HepG2 (cell line): ENCODE measurements around the gene ARL16. TPM values are rescaled to one million over a fixed set of nuclear protein-coding genes. Genes with fewer than 3 reads are reported as not detected.

Source experiments
- ADNP ChIP-seq: sonication (generic); formaldehyde crosslinking; IDR thresholded peaks from 2 replicates; pipeline ENCODE4 v1.4.0; 2020; ENCODE audit warnings: missing genetic modification reagents
- IKZF5 ChIP-seq: IDR thresholded peaks from 2 replicates; pipeline ENCODE4 v1.6.1; 2018; ENCODE audit warnings: missing genetic modification reagents, mild to moderate bottlenecking, missing compliant biosample characterization
- MZF1 ChIP-seq: sonication (generic); formaldehyde crosslinking; IDR thresholded peaks from 2 replicates; pipeline ENCODE4 v1.8.1; 2023; ENCODE audit warnings: mild to moderate bottlenecking, missing genetic modification reagents, borderline replicate concordance
- PCBP2 ChIP-seq: fragments of 200-400 bp; formaldehyde crosslinking; optimal IDR thresholded peaks from 2 replicates; pipeline ENCODE3; 2018; ENCODE audit warnings: low read length, low read depth; ENCODE audit not compliant: poor library complexity, severe bottlenecking
- SCMH1 ChIP-seq: sonication (generic); formaldehyde crosslinking; IDR thresholded peaks from 2 replicates; pipeline ENCODE4 v1.9.0; 2021; ENCODE audit warnings: missing genetic modification reagents, mild to moderate bottlenecking, borderline replicate concordance
- ZBTB25 ChIP-seq: IDR thresholded peaks from 2 replicates; pipeline ENCODE4 v1.6.1; 2018; ENCODE audit warnings: missing genetic modification reagents
- ZBTB3 ChIP-seq: sonication (generic); formaldehyde crosslinking; IDR thresholded peaks from 2 replicates; pipeline ENCODE4 v1.4.0; 2020; ENCODE audit warnings: low read depth, mild to moderate bottlenecking, moderate library complexity, missing genetic modification reagents, borderline replicate concordance
- ZFY ChIP-seq: sonication (generic); formaldehyde crosslinking; IDR thresholded peaks from 2 replicates; pipeline ENCODE4 v1.4.0; 2020; ENCODE audit warnings: missing genetic modification reagents
- ZKSCAN1 ChIP-seq: fragments of 150-350 bp; IDR thresholded peaks from 2 replicates; pipeline ENCODE4 v1.6.1; 2014; ENCODE audit warnings: low read length
- ZNF382 ChIP-seq: sonication (generic); formaldehyde crosslinking; IDR thresholded peaks from 2 replicates; pipeline ENCODE4 v1.5.0; 2020; ENCODE audit warnings: missing genetic modification reagents, mild to moderate bottlenecking, borderline replicate concordance
- ZNF530 ChIP-seq: sonication (generic); formaldehyde crosslinking; IDR thresholded peaks from 2 replicates; pipeline ENCODE4 v1.5.0; 2020; ENCODE audit warnings: low read depth, mild to moderate bottlenecking, missing genetic modification reagents
- polyA plus RNA-seq, 8 experiments: library from polyadenylated mRNA; depleted of rRNA in 3 of 8; stranded (reverse) in 7 of 8; unstranded in 1 of 8; fragments of >200 nt; fragmentation: Illumina TruSeq in 4 of 8; extraction: Trizol in 4 of 8; gene quantifications; 2 replicates each; pipeline versions ENCODE4 v1.2.1 to v1.2.3, GENCODE V29; 2011 to 2016; ENCODE audit warnings: low read depth in 4 of 8, missing spikeins in 1 of 8, mixed read lengths in 1 of 8; ENCODE audit not compliant: insufficient read depth in 1 of 8
- total RNA-seq, 5 experiments: library from RNA; depleted of rRNA; stranded (reverse); fragments of >200 nt; fragmentation: Illumina TruSeq; extraction: Trizol; gene quantifications; 2 replicates each; pipeline ENCODE4 v1.2.3, GENCODE V29; 2016; ENCODE audit warnings: low read depth in 1 of 5

The ARL16 gene
- total and polyA plus RNA-seq, 2 of the 13 experiments (the other 11 are each of a cell fraction or from before 2014, with no cell fraction given): 20.8 to 30.8 TPM

GRCh38 chr17:81727324-81728031 is 43.9 kb upstream of the ARL16 start (continued):
- TF ChIP-seq MZF1 (CRISPR knock-in tag): peak; percentile 97; the same call in 1 of the 2 replicates
- peak; percentile 65; the same call in 1 of the 2 replicates for TF ChIP-seq ADNP (CRISPR knock-in tag)
- TF ChIP-seq IKZF5 (CRISPR knock-in tag): peak; percentile 97
- no peak for TF ChIP-seq ZKSCAN1
- TF ChIP-seq ZFY (CRISPR knock-in tag): peak; percentile 96
- TF ChIP-seq ZNF530 (CRISPR knock-in tag): peak; percentile 91; the same call in 1 of the 2 replicates
- no peak for TF ChIP-seq ZNF382
- no peak for TF ChIP-seq PCBP2
- no peak for TF ChIP-seq SCMH1 (CRISPR knock-in tag)
- TF ChIP-seq ZBTB3 (CRISPR knock-in tag): peak; percentile 70; the same call in 1 of the 2 replicates
- TF ChIP-seq ZBTB25 (CRISPR knock-in tag): peak; percentile 98
